Measurements from ENCODE around the gene PIP5KL1.

Gene PIP5KL1

DNA sequence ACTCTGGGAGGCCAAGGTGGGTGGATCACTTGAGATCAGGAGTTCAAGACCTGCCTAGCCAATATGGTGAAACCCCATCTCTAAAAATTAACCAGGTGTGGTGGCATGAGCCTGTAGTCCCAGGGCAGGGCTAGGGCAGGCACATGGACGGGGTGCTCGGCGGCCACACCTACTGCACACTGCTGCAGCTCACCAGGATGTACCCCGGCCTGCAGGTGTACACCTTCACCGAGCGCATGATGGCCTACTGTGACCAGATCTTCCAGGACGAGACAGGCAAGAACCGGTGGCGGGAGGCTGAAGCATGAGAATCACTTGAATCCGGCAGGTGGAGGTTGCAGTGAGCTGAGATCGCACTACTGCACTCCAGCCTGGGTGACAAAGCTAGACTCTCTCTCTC lies 16.9 kb downstream of the PIP5KL1 start:
- no peak for DNase-seq (ENCODE audit: low read depth)

DNA sequence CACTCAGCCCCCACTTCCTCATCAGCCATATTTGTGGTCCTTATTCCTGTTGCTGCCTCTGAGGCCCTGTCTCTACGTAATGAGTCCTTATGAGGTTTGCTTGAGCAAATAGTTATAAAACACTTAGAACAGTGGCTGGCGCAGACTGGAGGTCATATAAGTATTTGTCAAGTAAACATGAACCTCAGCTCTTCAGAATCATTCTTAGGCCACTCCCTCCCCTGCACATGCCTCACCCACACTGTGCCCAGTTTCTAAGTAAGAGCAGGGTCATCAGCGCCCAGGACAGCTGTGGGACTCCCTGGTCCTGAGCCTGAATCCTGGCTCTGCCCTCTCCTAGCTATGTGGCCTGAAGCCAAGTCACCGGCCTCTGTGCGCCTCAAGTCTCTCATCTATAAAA lies 17.7 kb downstream of the PIP5KL1 start:
- DNase-seq (ENCODE audit: low read depth): no peak

DNA sequence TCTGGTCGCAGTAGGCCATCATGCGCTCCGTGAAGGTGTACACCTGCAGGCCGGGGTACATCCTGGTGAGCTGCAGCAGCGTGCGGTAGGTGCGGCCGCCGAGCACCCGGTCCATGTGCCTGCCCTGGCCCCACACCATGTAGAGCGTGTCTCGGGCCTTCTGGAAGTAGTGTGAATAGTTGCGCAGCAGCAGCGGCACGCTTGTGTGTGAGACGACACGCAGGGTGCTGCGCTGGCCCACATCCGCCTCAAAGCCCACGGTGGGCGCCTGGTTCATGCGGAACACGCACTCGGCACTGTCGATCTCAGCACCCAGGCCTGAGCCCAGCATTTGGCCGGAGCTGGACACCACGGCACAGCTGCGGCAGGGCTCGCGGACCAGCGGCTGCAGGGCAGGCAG lies 18.3 kb downstream of the PIP5KL1 start:
- no peak for DNase-seq (ENCODE audit: low read depth)

DNA sequence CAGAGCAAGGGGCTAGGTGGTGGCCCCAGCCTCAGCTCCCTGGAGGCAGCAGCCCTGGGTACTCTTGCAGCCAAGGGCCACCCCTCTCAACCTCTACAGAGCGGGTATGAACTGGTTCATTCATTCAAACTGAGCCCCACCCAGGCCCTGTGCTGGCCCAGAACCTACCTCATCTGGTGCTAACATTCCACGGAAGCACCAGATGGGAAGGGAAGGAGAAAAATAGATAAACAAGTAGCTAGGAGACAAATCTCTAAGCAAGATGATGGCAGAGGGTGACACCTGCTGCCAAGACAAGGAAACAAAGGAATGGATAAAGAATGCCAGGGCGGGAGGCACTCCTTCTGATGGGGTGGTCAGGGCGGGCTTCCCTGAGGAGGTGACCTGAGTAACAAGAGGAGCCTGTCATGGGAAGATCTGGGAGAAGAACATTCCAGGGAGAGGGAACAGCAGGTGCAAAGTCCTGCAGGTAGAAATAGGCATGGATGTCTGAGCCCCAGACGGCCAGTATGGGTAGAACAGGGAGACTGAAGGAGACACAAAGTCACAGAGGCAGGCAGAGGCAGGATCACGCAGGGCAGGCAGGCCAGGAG lies 19.9 kb downstream of the PIP5KL1 start:
- no peak for DNase-seq (ENCODE audit: low read depth)

DNA sequence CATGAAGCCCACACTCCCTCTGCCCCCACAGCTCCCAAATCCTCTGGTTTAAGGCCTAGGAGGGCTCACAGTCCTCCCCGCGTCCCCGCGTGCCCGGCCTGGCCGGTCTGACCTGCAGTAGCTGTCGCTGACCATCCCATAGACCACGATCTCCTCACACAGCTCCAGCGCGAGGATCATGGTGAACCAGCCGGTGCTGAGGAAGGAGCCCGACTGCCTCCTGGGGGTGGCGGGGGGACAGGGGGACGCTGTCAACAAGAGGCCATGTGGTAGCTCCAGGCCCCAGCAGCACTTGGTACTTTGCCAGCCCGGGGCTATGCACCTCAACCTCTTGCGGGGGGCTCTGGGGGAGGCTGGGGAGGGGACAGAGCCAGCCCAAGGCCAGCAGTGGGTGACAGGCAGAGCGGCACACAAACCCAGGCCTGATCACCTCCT lies 20.7 kb downstream of the PIP5KL1 start:
- no peak for DNase-seq (ENCODE audit: low read depth)

DNA sequence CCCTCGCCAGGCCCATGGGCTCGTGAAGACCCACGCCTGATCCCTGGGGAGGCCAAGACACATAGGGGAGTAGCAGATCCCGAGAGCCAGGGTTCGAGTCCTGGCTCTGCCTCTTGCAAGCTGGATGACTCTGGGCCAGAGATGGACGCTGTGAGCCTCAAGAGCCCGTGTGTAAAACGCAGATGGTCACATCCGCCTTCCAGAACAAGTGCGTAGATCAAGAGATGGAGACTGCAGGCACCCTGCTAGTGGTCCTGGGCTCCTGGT lies 22.0 kb downstream of the PIP5KL1 start:
- DNase-seq (ENCODE audit: low read depth): no peak

DNA sequence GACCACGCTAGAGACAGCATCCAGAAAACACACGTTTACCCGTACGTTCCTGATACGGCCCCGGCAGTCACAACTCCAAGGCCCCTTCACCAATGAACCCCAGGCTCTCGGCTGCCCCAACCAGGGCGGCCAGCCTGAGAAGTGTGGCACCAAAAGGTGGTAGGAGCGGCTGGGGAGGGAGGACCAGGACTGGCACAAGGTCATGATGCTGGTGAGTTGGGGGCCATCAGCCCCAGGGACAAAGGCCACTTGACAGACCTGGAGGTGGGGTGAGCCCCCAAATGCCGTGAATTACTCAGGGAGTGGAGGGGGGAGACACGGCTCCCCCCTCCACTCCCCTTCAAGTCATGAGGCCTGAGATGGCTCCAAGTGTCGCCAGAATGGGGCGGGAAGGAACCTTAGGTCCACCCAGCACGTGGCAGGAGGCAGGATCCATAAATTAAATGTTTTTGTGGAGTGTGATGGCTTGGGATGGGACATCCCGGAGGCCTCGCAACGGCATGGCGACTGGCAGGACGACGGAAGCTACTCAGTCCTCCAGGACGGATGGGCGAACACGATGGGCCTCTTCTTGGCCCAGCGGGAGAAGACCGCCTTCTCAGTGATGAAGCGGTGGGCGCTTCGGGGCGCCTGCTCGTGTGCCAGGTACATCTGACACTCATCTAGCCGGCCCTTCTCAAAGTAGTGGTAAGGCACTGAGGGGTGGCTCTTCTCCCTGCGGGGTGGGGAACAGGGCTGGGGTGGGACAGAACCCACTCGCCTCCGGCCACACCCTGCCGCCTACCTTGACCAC lies 22.5 kb downstream of the PIP5KL1 start:
- no peak for DNase-seq (ENCODE audit: low read depth)

DNA sequence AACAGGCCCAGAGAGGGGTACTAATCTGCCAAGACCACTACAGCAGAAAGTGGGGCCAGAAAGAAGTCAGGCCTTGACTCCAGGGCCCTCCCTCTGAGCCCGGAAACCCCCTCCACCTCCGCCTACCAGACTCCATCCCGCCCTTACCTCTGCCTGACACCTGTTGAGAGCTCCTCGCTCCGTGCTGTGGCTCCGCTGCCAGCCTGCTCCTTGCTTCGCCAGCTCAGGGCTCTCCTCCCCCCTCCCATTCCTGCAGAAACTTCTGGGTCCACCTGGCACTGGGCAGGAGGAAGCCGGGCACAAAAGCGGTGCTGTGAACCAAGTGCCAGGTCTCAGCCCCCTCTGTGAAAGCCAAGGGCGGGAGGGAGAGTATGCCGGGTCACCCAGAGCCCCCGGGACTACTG lies 24.8 kb downstream of the PIP5KL1 start:
- no peak for DNase-seq (ENCODE audit: low read depth)

DNA sequence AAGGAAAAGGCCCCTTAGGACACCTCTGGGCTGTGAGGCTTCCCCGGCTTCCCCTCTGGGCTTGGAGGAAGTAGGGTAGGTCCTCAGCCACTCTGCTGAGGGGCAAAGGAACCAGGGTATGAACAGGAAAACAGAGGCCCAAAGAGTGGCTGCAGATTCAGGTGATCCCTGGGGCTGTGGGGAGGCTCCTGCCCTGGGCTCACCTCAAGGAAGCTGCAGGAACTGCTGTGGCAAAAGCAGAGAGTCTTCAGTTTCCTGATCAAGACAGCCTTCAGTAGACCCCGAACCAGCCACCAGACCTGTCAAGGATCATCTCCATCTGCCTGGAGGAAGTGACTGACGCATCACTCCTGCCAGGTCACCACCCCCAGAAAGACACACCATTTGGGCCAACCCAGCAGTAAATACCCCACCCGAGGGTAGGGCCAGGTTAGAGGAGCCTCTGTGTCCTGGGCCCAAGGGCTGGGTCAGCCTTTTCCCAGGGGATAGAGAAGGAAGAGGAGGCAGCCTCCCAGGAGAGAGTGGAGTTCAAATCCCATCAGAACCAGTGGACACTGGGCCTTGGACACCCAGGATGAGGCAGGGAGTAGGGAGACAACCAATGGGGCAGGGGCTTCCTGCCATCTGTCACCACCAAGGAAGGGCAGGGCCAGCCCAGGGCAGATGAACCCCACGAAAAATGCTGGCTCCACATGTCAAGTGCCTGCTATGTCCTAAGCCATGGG lies 25.4 kb downstream of the PIP5KL1 start:
- no peak for DNase-seq (ENCODE audit: low read depth)

DNA sequence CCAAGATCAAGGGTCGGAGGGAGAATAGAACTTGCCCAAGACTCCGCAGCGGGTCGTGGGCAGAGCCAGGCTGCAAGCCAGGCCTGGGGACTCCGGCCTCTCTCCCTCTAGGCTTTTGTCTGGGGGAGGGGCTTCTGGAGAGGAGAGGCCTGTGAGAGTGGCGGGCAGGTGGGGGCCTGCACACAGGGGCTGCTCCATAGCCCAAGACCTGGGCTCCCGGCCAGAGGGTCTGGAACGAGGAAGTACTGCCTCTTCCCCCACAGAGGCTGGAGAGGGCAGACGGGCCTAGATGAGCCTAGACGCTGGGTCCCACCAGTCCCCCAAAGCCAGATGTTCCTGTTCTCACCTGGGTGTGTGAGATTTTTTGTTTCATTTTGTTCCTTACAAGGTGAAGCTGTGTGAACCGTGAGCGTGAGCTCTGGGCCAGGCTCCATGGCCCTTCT lies 26.0 kb downstream of the PIP5KL1 start:
- no peak for DNase-seq (ENCODE audit: low read depth)

DNA sequence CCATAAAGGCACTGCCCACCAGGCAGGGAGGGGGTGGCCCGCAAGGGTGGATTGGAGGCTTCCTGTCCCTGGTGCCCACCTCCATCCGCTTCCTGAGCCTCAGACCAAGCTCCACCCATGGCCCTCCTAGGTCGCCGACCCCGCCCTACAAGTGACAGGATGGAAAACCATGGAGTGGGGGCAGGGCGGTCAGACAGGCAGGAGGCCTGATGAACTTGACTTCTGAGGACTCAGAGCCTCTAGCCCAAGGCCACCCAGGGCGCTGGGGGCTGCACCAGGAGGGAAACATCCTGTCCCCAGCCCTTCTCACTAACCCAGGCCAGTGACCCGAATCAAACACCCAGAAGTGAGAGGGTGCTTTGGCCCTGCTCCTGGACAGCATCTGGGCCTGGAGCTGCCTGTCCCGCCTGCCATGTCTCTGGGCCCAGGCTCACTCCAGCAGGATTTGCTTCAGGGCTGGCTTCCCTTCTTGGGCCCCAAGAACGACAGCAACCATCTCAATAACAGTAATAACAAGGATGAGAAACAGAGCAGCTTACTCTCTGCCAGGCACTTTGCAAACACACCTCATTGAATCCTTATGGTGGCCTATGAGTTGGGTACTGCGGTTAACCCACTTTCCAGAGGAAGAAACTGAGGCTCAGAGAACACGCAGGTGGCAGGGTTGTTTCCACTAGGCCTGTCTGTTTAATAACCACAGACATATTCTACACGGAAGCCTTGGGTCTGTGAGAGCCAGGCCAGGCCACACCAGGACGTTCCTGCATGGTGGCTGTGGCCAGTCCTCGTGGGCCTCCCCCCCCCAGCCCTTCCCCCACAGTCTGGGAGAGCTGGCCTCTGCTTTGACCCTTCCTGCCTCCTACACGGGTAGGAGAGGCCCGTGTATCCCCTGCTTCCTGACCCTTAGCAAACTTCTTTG lies 26.8 kb downstream of the PIP5KL1 start:
- peak; percentile 74 for DNase-seq (ENCODE audit: low read depth)

DNA sequence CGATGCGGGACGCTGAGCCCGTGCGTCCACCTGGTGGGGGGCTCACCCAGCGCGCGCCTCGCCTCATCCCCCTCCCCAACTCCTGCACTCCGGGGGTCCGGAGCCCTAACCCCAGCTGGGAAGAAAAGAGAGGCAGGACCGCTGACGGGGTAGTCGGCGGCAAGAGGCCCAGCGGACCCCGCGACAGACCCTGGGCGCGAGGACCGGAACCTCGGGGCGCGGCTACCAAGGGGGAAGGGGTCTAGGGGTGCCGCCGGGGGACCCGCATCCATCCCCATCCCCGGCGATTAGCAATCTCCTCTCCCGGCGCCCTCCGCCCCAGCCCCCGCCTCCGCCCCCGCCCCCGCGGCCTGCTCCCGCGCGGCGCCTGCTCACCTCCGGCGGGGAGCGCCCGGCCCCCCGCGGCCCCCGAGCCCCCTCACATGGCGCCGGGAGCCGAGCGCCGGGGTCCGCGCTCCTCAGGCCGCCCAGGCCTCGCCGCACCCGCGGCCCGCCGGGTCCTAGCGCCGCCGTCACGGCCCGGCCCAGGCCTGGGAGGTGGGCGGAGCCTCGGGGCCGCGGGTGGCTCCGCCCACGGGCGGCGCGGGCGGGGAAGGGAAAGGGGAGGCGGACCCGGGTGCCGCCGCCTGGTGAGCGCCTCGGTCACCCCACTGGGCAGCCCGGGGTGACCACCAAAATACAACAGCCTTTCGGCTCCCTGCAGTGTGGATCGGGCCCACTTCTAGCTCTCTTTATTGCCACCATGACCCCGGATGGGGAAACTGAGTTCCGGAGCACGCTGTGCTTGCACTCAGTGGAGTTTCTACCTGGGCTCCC lies 31.2 kb downstream of the PIP5KL1 start, which contains the start of gene ST6GALNAC6:
TSS of gene ST6GALNAC6 (minus strand) at position 476 of the 816 bp plus-strand sequence. CDS start 1,622 bp downstream, outside the sequence.
- no peak for DNase-seq (ENCODE audit: low read depth)

DNA sequence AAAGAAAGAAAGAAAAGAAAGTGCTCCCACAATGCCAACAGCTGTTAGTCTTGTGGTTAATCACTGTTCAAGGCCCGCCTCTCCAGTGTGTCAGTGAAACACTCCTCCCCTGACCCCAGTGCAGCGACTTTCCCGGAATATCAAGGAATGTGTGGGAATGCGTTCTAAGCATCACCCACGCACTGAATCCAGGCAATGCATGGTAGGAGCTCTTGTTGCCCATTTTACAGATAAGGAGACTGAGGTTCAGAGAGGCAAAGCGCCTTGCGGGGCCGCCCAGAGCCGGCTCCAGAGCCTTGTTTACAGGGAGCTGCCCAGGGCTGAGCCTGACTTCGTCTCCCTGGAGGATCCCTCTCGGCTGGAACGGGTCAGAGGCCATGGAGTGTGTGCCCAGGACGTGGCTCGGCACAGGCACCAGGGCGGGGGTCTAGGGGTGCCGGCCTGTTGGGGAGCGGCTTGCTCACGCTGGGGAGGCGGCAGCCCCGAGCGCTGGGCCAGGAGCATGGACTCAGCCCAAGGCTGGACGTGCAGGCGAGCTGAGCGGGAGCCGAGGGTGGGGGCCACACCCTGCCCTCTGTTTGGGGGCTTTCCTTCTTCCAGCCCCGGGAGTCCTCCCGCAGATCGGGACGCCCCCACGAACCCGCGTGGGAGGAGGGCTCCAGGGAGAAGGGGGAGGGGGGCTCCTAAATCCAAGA lies 32.0 kb downstream of the PIP5KL1 start:
- DNase-seq (ENCODE audit: low read depth): no peak

DNA sequence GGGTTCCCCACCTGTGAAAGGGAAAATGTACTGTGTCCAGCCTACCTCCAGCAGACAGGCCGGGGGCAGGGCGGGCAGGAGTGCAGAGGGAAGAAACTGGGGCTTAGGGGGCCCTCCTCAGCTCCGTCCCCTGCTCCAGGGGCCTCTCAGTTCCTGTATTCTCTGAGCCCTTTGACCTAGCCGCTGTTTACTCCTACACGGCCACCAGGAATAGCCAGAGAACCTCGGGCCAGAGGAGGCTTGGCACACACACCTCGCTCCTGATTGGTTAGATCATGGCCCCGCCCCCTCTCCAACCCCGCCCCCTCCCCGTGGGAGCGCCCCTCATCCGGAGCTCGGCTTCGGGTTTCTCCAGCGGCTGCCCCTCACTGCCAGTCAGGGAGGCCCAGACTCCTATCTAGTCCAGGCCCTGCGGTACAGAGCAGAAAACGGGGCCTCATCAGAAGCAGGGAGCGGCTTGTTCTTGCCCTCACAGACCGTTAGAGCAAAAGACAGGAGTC lies 33.3 kb downstream of the PIP5KL1 start:
- DNase-seq (ENCODE audit: low read depth): no peak

DNA sequence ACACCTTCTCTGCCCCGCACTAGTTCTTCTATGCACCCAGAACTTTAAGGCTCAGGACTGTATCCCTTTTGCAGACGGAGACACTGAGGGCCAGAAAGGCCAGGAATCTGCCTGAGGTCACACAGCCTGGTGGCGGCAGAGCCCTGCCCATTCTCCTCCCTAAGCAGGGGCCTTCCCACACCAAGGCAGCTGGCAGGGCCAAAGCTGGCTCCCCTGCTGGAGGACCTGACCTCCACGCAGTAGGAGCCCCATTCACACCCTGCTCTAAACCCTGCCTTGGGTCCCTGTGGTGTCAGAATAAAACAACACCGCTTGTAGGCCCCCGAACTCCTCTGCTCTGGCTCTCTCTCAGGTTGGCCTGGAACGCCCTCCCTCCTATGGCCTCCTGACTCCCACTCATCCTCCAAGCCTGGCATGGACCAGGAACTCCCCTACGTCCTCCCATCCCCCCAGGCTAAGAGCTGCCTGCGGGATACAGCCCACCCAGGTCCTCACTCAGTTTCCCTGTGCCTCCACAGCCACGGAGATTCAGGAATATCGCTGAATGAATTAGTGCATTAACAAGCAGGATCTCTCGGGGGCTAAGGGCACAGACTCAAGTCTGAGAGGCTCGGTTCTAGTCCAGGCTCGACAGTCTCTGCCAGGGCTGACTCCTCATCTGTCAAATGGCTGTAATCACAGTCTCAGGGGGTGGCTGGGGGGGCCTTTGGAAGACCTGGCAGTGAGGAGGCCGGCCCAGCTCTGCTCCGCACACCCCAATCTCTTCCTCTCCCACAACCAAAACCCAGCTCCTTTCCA lies 34.0 kb downstream of the PIP5KL1 start:
- DNase-seq (ENCODE audit: low read depth): no peak

DNA sequence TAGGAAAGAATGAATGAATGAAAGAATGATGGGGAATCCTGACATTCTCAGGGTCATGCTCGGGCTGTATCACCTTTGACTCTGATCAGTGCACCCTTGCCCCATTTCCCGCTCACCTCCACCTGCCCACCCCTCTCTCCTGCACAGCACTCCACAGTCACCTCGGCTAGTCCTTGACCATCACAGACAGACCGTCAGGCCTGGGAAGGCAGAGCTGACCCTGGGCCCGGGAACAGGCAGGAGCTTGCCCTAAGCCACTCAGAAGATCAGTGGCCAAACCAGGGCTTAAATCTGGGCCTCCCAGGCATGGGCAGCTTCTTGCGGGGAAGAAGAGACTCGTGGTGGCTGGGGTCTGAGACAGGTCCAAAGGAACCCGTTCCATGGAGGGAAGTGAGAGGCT lies 34.8 kb downstream of the PIP5KL1 start:
- no peak for DNase-seq (ENCODE audit: low read depth)

DNA sequence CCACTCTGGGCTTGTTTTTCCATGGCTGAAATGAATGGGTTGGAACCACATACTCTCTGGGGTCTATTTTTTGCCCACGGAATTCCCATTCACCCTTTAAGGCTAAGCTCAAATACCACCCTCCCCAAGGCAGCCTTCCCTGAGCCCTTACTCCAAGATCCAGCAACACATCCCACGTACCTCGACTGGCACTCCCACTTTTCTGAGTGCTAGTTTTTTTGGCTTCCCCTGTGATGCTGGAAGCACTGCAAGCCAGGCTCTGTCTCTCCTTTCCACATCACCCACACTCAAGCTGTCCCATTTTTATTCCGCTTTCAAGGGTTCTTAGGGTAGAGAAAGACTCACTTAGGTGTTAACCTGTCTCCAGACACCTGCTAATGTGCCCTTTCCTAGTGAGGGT lies 37.2 kb downstream of the PIP5KL1 start:
- no peak for DNase-seq (ENCODE audit: low read depth)

DNA sequence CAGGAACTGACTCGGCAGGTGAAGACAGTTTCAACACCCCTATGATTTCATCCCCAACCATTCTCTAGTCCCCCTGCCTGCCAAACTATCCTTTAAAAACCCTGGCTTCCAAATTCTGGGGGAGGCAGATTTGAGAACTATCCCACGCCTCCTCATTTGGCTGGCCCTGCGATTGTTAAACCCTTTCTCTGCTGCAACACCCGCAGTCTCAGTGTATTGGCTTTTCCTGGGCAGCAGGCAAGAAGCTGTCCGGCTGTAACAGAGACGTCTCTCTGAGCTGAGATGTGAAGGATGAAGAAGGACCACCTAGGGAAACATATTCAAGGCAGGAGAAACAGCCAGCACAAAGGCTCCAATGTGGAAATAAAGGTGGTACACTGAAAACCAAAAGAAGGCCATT lies 37.7 kb downstream of the PIP5KL1 start:
- DNase-seq (ENCODE audit: low read depth): no peak

DNA sequence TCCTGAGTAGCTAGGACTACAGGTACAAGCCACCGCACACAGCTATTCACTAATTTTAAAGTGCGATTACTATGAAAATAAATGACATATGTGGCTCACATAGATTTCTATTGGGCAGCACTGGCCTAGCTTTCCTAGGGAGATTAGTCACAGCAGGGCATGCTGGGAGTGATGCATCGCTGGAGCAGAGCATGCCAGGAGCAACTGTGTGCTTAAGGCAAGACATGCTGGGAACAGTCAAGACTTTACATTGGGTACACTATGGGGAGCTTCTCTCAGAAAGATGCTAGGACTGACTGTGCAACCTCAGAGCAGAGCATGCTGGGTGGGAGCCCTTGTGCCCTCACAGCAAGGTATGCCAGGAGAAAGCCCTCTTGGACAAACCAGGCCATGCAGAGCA lies 40.5 kb downstream of the PIP5KL1 start:
- no peak for DNase-seq (ENCODE audit: low read depth)

DNA sequence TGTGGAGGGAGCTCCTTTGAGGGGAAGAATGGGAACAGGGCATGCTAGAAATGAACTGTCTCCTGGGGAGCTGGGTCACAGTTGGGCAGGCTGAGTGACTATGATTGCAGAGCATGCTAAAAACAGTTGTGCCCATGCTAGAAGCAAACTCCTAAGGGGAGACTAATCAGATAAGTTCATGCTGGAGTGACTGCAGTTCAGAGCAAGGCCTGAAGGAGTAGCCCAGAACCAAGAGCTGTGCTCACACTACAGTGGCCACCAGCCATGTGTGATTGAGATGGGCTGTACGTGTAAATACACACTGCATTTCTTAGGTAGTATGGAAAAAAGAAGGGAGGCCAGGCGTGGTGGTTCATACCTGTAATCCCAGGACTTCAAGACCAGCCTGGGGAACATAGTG lies 42.8 kb downstream of the PIP5KL1 start:
- no peak for DNase-seq (ENCODE audit: low read depth)

All from stimulated activated CD8-positive, alpha-beta memory T cell treated with anti-CD3 and anti-CD28 coated beads, Interleukin-7, amount 100 ng/mL, for 24 hours (primary cell).